K562 (cell line): ENCODE measurements around the gene NEIL1. TPM values are rescaled to one million over a fixed set of nuclear protein-coding genes. Genes with fewer than 3 reads are reported as not detected.
A peak's percentile ranks its signal among the peaks of the same experiment; 100 is the strongest.

ENCODE experiments used
- CBFA2T2 ChIP-seq: fragments of 450-650 bp; conservative IDR thresholded peaks from 2 replicates; pipeline ENCODE4 v1.6.1; 2017; ENCODE audit warnings: mild to moderate bottlenecking
- CEBPB ChIP-seq: fragments of 450-650 bp; IDR thresholded peaks from 2 replicates; pipeline ENCODE4 v1.6.1; 2016; ENCODE audit warnings: missing genetic modification characterization, missing compliant biosample characterization
- CSDE1 ChIP-seq, 2 experiments: fragments of 450-650 bp; IDR thresholded peaks; 2 replicates each; pipeline ENCODE4 v1.6.1; 2016; ENCODE audit warnings: mild to moderate bottlenecking in 1 of 2
- FOS ChIP-seq: IDR thresholded peaks from 3 replicates; pipeline ENCODE4 v1.6.1; 2011; ENCODE audit not compliant: insufficient read length; ENCODE audit errors: extremely low read depth
- KLF1 ChIP-seq: fragments of 450-650 bp; IDR thresholded peaks from 2 replicates; pipeline ENCODE4 v1.6.1; 2016; ENCODE audit warnings: missing genetic modification characterization, missing compliant biosample characterization
- MECOM ChIP-seq: fragments of 250-450 bp; sonication (Bioruptor Pico); IDR thresholded peaks from 2 replicates; pipeline ENCODE4 v1.8.0; 2022; ENCODE audit warnings: inconsistent platforms
- MED1 ChIP-seq: sonication (generic); formaldehyde crosslinking; IDR thresholded peaks from 2 replicates; pipeline ENCODE4 v1.8.1; 2023; ENCODE audit warnings: missing genetic modification reagents, borderline replicate concordance
- MYNN ChIP-seq, 2 experiments: sonication (generic); formaldehyde crosslinking in 1 of 2; IDR thresholded peaks; 2 replicates each; pipeline versions ENCODE4 v1.5.0 to v1.6.1; 2016 to 2020; ENCODE audit warnings: antibody characterized with exemption in 1 of 2, missing genetic modification reagents in 1 of 2
- PHB ChIP-seq: fragments of 250-450 bp; sonication (Bioruptor Pico); IDR thresholded peaks from 2 replicates; pipeline ENCODE4 v1.5.0; 2021
- SRSF3 ChIP-seq: fragments of 200-400 bp; formaldehyde crosslinking; IDR thresholded peaks from 2 replicates; pipeline ENCODE4 v1.6.1; 2016; ENCODE audit warnings: mild to moderate bottlenecking, low read length, moderate library complexity; ENCODE audit not compliant: insufficient read depth
- ZNF324 ChIP-seq: fragments of 250-450 bp; sonication (Bioruptor Pico); IDR thresholded peaks from 2 replicates; pipeline ENCODE4 v1.4.0; 2020; ENCODE audit warnings: mild to moderate bottlenecking
- polyA plus RNA-seq, 8 experiments: library from polyadenylated mRNA; depleted of rRNA in 4 of 8; stranded (reverse) in 5 of 8; unstranded in 3 of 8; fragments of >200 nt; fragmentation: Nextera tagmentation in 2 of 8; fragmentation: Illumina TruSeq in 1 of 8; extraction: Ambion mirVana in 2 of 8; extraction: Trizol in 1 of 8; gene quantifications; 2 replicates each; pipeline versions ENCODE4 v1.2.1 to v1.2.3, GENCODE V29; 2011 to 2014; ENCODE audit warnings: inconsistent platforms in 1 of 8, missing spikeins in 1 of 8
- total RNA-seq, 7 experiments: library from RNA; depleted of rRNA in 6 of 7; stranded (reverse); fragments of >200 nt in 6 of 7; fragmentation: Illumina TruSeq in 2 of 7; extraction: Trizol in 2 of 7; gene quantifications; 2 replicates each; pipeline versions ENCODE4 v1.2.1 to v1.2.3, GENCODE V29; 2011 to 2021; ENCODE audit warnings: low replicate concordance in 1 of 7
- TF ChIP-seq, protein P1 (sequence below), 2 experiments: fragments of 200-800 bp in 1 of 2; sonication (Bioruptor generic) in 1 of 2; sonication (generic) in 1 of 2; formaldehyde crosslinking in 1 of 2; IDR thresholded peaks in 1 of 2; conservative IDR thresholded peaks in 1 of 2; 2 replicates each; pipeline versions ENCODE4 v1.5.0 to v1.6.1; 2016 to 2020; ENCODE audit warnings: missing compliant biosample characterization in 1 of 2, missing genetic modification characterization in 1 of 2, missing genetic modification reagents in 1 of 2
- TF ChIP-seq, protein P2 (sequence below), 2 experiments: fragments of 450-650 bp; IDR thresholded peaks; 2 replicates each; pipeline ENCODE4 v1.6.1; 2016; ENCODE audit warnings: mild to moderate bottlenecking in 2 of 2, borderline replicate concordance in 1 of 2, low read depth in 1 of 2, moderate library complexity in 1 of 2
- TF ChIP-seq, protein P3 (sequence below), 3 experiments: fragments of 200-800 bp in 1 of 3; fragments of 250-450 bp in 1 of 3; fragments of 450-650 bp in 1 of 3; sonication (Bioruptor Pico) in 1 of 3; sonication (Bioruptor generic) in 1 of 3; formaldehyde crosslinking in 1 of 3; IDR thresholded peaks; 2 replicates each; pipeline versions ENCODE4 v1.6.1 to v1.8.0; 2016 to 2022; ENCODE audit warnings: mild to moderate bottlenecking in 2 of 3, missing genetic modification characterization in 2 of 3, missing compliant biosample characterization in 1 of 3, moderate library complexity in 1 of 3

The NEIL1 gene
- total and polyA plus RNA-seq, 9 of the 15 experiments (the other 6 are each of a cell fraction or from before 2014, with no cell fraction given): 0.14 to 4.3 (median 2.4) TPM

DNA sequence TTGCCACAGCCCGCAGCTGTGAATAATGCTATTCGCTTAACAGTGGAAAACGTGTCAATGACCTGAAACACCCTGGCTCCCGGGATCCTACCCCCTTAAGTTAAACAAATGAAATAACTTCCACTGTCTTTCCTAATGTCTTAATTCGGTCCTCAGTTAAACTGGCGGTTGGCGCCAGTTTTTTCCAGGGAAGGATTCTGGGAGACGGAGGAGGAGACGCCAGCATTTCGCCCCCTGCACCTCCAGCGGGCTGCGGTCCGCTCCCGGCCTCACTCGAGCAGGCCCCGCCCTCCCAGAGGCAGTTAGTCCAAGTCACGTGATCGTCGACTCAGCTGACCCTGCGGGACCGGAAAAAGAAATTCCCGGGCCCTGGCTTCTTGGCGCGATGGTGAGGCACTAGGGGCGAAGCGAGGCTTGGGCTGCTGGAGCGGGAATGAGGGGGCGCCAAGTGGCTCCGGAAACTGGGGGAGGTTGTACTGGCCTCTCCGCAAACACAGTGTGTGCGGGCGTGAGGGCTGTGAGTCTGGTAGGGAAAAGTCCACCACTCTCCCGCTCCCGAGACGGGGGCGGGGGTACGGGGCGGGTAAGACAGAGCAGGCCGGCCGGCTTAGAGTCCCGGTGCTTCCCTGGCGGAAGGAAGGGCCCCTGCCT is 11.0 kb upstream of the NEIL1 start, which contains the start of gene COMMD4 (continued):
- TF ChIP-seq, protein P1, sequence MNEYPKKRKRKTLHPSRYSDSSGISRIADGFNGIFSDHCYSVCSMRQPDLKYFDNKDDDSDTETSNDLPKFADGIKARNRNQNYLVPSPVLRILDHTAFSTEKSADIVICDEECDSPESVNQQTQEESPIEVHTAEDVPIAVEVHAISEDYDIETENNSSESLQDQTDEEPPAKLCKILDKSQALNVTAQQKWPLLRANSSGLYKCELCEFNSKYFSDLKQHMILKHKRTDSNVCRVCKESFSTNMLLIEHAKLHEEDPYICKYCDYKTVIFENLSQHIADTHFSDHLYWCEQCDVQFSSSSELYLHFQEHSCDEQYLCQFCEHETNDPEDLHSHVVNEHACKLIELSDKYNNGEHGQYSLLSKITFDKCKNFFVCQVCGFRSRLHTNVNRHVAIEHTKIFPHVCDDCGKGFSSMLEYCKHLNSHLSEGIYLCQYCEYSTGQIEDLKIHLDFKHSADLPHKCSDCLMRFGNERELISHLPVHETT (CRISPR knock-in tag; conservative IDR thresholded peaks at IDR 0.05 in 1 of 2, IDR thresholded peaks at IDR 0.05 in 1 of 2): no peak; a peak in 1 of 4 replicates
- TF ChIP-seq MECOM (CRISPR knock-in tag) (no peak), SRSF3 (no peak), ZNF324 (CRISPR knock-in tag) (no peak), CEBPB (tag) (no peak), KLF1 (tag) (no peak), CSDE1 (IDR thresholded peaks at IDR 0.05) (no peak), FOS (no peak), MED1 (CRISPR knock-in tag) (no peak), CBFA2T2 (peak; percentile 98), PHB (CRISPR knock-in tag) (no peak), MYNN (IDR thresholded peaks at IDR 0.05) (0 out of 2 replicates have a peak, but pooled peaks have one; percentile 60), MYNN (CRISPR knock-in tag; IDR thresholded peaks at IDR 0.05) (no peak)
- TF ChIP-seq, protein P2, sequence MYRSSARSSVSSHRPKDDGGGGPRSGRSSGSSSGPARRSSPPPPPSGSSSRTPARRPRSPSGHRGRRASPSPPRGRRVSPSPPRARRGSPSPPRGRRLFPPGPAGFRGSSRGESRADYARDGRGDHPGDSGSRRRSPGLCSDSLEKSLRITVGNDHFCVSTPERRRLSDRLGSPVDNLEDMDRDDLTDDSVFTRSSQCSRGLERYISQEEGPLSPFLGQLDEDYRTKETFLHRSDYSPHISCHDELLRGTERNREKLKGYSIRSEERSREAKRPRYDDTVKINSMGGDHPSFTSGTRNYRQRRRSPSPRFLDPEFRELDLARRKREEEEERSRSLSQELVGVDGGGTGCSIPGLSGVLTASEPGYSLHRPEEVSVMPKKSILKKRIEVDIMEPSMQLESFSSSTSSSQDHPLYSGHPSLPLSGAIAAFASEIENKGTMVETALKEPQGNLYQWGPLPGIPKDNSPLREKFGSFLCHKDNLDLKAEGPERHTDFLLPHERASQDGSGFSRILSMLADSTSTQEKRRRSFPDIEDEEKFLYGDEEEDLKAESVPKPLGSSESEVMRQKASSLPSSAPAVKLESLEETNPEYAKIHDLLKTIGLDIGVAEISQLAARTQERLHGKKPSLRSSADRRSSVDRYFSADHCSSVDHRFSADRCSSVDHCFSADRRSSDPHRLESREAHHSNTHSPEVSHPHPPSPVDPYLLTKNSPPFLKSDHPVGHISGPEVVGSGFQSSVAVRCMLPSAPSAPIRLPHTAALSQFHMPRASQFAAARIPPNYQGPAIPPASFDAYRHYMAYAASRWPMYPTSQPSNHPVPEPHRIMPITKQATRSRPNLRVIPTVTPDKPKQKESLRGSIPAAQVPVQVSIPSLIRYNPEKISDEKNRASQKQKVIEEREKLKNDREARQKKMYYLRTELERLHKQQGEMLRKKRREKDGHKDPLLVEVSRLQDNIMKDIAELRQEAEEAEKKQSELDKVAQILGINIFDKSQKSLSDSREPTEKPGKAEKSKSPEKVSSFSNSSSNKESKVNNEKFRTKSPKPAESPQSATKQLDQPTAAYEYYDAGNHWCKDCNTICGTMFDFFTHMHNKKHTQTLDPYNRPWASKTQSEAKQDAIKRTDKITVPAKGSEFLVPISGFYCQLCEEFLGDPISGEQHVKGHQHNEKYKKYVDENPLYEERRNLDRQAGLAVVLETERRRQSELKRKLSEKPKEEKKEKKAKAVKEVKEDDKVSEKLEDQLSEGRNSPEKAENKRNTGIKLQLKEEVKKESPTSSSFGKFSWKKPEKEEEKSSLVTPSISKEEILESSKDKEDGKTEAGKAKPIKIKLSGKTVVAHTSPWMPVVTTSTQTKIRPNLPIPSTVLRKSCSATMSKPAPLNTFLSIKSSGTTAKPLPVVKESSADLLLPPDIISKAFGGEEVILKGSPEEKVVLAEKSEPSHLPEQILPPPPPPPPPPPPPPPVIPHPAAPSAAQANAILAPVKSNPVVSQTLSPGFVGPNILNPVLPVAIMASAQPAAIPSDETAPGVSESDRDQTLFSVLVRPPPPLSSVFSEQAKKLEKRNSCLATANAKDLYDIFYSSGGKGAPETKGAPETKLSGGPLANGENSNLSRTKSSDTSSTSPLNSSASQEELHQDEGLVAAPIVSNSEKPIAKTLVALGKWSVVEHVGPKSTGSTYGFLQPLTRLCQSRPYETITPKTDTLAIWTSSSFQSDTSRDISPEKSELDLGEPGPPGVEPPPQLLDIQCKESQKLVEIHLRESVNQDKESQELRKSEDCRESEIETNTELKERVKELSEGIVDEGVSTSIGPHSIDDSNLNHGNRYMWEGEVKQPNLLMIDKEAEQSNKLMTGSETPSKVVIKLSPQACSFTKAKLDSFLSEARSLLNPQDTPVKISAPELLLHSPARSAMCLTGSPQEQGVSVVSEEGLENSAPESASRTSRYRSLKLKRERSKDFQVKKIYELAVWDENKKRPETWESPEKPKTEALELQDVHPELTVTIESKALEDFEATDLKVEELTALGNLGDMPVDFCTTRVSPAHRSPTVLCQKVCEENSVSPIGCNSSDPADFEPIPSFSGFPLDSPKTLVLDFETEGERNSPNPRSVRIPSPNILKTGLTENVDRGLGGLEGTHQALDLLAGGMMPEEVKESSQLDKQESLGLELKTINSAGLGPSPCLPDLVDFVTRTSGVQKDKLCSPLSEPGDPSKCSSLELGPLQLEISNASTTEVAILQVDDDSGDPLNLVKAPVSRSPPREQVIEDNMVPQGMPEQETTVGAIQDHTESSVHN (IDR thresholded peaks at IDR 0.05; ENCODE audit: borderline replicate concordance in 1 of 2, low read depth in 1 of 2): no peak
- TF ChIP-seq, protein P3, sequence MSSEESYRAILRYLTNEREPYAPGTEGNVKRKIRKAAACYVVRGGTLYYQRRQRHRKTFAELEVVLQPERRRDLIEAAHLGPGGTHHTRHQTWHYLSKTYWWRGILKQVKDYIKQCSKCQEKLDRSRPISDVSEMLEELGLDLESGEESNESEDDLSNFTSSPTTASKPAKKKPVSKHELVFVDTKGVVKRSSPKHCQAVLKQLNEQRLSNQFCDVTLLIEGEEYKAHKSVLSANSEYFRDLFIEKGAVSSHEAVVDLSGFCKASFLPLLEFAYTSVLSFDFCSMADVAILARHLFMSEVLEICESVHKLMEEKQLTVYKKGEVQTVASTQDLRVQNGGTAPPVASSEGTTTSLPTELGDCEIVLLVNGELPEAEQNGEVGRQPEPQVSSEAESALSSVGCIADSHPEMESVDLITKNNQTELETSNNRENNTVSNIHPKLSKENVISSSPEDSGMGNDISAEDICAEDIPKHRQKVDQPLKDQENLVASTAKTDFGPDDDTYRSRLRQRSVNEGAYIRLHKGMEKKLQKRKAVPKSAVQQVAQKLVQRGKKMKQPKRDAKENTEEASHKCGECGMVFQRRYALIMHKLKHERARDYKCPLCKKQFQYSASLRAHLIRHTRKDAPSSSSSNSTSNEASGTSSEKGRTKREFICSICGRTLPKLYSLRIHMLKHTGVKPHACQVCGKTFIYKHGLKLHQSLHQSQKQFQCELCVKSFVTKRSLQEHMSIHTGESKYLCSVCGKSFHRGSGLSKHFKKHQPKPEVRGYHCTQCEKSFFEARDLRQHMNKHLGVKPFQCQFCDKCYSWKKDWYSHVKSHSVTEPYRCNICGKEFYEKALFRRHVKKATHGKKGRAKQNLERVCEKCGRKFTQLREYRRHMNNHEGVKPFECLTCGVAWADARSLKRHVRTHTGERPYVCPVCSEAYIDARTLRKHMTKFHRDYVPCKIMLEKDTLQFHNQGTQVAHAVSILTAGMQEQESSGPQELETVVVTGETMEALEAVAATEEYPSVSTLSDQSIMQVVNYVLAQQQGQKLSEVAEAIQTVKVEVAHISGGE (CRISPR knock-in tag; IDR thresholded peaks at IDR 0.05): peak in 1 of 3 experiments; percentile 39; a peak in 1 of 6 replicates
